Central memory CD8-positive, alpha-beta T cell (primary cell): Measurements from ENCODE around the gene TFPI.
"Not testable (repeated sequence)": the region's sequence is repeated elsewhere in the genome, so short reads cannot be mapped to it uniquely, and the experiment has no call there.

Experiments used
- ATAC-seq: fragments of 150-1000 bp; cut with Tn5 transposase; replicated peaks from 2 replicates; pipeline ENCODE4 v1.10.0; 2022; ENCODE audit warnings: mild to moderate bottlenecking, moderate FRiP score, moderate number of reproducible peaks; ENCODE audit not compliant: poor library complexity, severe bottlenecking; ENCODE audit errors: extremely low read depth
- DNase-seq, 2 donors: peaks; one replicate each; pipeline ENCODE4 v3.0.0; 2021; ENCODE audit warnings: low spot score in 2 of 2
- H3K27ac Mint-ChIP-seq: one replicate; pipeline ENCODE4 v1.8.0; 2022; ENCODE audit warnings: low read depth, mild to moderate bottlenecking, moderate library complexity, mixed read lengths
- H3K27me3 Mint-ChIP-seq: one replicate; pipeline ENCODE4 v1.8.0; 2022; ENCODE audit warnings: mixed read lengths
- H3K36me3 Mint-ChIP-seq: one replicate; pipeline ENCODE4 v1.8.0; 2022; ENCODE audit warnings: mild to moderate bottlenecking, moderate library complexity, mixed read lengths; ENCODE audit not compliant: insufficient read depth
- H3K4me1 Mint-ChIP-seq: one replicate; pipeline ENCODE4 v1.8.0; 2022; ENCODE audit warnings: mixed read lengths
- H3K4me3 Mint-ChIP-seq: one replicate; pipeline ENCODE4 v1.8.0; 2022; ENCODE audit warnings: mild to moderate bottlenecking, moderate library complexity, mixed read lengths
- H3K9me3 Mint-ChIP-seq: one replicate; pipeline ENCODE4 v1.8.0; 2022; ENCODE audit warnings: mixed read lengths

Gene TFPI

DNA sequence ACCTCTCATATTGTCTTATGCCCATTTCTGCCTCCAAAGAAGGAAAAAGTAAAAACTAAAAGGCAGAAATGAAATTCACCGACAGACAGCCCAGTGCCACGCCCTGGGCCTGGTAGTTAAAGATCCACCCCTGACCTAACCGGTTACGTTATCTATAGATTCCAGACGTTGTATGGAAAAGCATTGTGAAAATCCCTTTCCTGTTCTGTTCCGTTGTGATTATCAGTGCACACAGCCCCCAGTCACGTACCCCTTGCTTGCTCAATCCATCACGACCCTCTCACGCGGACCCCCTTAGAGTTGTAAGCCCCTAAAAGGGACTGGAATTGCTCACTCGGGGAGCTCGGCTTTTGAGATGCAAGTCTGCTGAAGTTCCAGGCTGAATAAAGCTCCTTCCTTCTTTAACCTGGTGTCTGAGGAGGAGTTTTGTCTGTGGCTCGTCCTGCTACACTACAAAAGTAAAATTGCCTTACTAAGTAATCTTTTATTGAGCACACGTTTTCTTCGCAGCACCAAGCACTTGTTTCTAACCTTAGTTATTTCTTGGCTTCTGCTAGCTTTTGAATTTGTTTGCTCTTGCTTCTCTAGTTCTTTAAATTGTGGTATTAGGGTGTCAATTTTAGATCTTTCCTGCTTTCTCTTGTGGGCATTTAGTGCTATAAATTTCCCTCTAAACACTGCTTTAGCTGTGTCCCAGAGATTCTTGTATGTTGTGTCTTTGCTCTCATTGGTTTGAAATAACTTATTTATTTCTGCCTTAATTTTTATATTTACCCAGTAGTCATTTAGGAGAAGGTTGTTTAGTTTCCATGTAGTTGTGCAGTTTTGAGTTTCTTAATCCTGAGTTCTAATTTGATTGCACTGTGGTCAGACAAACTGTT lies 37.4 kb downstream of the TFPI start:
- not testable (repeated sequence) for H3K36me3 Mint-ChIP-seq, H3K27me3 Mint-ChIP-seq, ATAC-seq, H3K4me1 Mint-ChIP-seq, H3K4me3 Mint-ChIP-seq, H3K27ac Mint-ChIP-seq, DNase-seq
- peaks cover 22% of the 10 kb centered on the region for H3K9me3 Mint-ChIP-seq

DNA sequence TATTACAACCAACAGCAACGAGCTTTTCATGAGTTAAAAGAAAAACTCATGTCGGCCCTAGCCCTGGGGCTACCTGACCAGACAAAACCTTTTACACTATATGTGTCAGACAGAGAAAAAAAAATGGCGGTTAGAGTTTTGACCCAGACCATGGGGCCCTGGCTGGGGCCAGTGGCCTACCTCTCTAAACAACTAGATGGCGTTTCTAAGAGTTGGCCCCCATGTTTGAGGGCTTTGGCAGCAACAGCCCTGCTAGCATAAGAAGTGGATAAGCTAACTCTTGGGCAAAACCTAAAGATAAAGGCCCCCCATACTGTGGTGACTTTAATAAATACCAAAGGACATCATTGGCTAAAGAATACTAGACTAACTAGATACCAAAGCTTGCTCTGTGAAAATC lies 39.3 kb downstream of the TFPI start:
- DNase-seq (no peak), ATAC-seq (no peak)
- no peak overlapping the region for H3K27ac Mint-ChIP-seq
- H3K4me1 Mint-ChIP-seq: no peaks in the 10 kb centered on the region
- H3K27me3 Mint-ChIP-seq: no peaks in the 10 kb centered on the region
- H3K36me3 Mint-ChIP-seq: no peaks in the 10 kb centered on the region
- H3K4me3 Mint-ChIP-seq: no peak overlapping the region
- H3K9me3 Mint-ChIP-seq: peaks cover 24% of the 10 kb centered on the region

GRCh38 chr2:187514235-187514829 lies 39.9 kb downstream of the TFPI start:
- H3K9me3 Mint-ChIP-seq: peaks cover 27% of the 10 kb centered on the region
- not testable (repeated sequence) for H3K27ac Mint-ChIP-seq, H3K4me3 Mint-ChIP-seq, ATAC-seq, H3K4me1 Mint-ChIP-seq, DNase-seq, H3K27me3 Mint-ChIP-seq, H3K36me3 Mint-ChIP-seq

- not testable (repeated sequence) for ATAC-seq, H3K36me3 Mint-ChIP-seq, H3K27me3 Mint-ChIP-seq, H3K4me3 Mint-ChIP-seq, H3K27ac Mint-ChIP-seq, H3K4me1 Mint-ChIP-seq, DNase-seq
- H3K9me3 Mint-ChIP-seq: peaks cover 27% of the 10 kb centered on the region
These were observed 40.6 kb downstream of the TFPI start for GRCh38 chr2:187513460-187514234.

DNA sequence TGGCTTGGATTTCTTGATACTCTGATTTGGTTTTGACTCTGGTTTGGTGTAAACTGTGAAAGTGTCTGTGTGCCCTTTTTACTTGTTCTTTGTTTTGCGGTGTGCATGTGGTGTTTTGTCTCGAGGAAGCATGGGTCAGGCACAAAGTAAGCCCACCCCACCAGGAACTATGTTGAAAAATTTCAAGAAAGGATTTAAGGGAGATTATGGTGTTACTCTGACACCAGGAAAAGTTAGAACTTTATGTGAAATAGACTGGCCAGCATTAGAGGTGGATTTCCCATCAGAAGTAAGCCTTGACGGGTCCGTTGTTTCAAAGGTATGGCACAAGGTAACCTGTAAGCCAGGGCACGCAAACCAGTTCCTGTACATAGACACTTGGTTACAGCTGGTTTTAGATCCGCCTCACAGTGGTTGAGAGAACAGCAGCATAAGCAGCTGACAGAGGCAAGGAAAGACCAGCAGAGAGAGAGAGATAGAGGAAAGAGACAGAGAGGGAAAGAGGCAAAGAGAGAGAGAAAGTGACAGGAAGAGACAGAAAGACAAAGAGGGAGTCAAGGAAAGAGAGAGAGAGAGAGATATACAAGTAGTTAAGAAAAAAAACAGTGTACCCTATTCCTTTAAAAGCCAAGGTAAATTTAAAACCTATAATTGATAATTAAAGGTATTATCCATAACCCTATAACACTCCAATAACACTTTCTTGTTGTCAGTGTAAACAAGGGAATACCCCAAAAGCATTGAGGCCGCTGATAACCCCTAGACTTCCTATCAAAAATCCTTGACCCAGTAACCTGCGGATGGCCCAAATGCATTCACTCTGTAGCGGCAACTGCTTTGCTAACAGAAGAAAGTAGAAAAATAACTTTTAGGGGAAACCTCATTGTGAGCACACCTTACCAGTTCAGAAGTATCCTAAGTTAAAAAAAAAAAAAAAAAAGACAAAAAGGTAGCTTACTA lies 42.6 kb downstream of the TFPI start:
- no peak for ATAC-seq
- Mint-ChIP-seq H3K27me3 (no peaks in the 10 kb centered on the region), H3K4me3 (no peak overlapping the region)

DNA sequence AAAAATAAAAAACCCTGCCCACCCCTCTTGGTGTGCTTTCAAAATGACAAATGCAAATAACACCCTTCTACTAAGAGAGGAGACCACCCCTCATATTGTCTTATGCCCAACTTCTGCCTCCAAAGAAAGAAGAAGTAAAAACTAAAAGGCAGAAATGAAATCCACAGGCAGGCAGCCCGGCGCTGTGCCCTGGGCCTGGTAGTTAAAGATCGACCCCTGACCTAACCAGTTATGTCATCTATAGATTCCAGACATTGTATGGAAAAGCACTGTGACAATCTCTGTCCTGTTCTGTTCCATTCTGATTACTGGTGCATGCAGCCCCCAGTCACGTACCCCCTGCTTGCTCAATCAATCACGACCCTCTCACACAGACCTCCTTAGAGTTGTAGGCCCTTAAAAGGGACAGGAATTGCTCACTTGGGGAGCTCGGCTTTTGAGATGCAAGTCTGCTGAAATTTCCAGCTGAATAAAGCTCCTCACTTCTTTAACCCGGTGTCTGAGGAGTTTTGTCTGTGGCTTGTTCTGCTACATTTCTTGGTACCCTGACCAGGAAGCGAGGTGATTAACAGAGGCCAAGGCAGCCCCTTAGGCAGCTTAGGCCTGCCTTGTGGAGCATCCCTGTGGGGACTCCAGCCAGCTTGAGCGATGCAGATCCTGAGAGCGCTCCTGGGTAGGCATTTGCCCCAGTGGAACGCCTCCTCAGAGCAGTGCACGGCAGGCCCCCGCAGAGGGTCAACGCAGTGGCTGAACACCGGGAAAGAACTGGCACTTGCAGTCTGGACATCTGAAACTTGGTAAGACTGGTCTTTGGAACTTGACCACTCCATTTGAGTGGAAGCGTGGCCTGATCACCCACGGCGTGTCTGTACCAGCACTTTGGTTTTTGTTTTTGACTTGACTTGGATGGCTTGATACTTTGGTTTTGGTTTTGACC lies 43.5 kb downstream of the TFPI start:
- H3K4me3 Mint-ChIP-seq, DNase-seq, ATAC-seq, H3K27me3 Mint-ChIP-seq, H3K4me1 Mint-ChIP-seq, H3K27ac Mint-ChIP-seq, H3K36me3 Mint-ChIP-seq: not testable (repeated sequence)
- H3K9me3 Mint-ChIP-seq: peaks cover 13% of the 10 kb centered on the region

More for the DNA sequence above, 42.6 kb downstream of the TFPI start:
- no peak overlapping the region for H3K27ac Mint-ChIP-seq
- H3K36me3 Mint-ChIP-seq: no peaks in the 10 kb centered on the region
- H3K4me1 Mint-ChIP-seq: no peaks in the 10 kb centered on the region
- no peak for DNase-seq
- peaks cover 18% of the 10 kb centered on the region for H3K9me3 Mint-ChIP-seq

DNA sequence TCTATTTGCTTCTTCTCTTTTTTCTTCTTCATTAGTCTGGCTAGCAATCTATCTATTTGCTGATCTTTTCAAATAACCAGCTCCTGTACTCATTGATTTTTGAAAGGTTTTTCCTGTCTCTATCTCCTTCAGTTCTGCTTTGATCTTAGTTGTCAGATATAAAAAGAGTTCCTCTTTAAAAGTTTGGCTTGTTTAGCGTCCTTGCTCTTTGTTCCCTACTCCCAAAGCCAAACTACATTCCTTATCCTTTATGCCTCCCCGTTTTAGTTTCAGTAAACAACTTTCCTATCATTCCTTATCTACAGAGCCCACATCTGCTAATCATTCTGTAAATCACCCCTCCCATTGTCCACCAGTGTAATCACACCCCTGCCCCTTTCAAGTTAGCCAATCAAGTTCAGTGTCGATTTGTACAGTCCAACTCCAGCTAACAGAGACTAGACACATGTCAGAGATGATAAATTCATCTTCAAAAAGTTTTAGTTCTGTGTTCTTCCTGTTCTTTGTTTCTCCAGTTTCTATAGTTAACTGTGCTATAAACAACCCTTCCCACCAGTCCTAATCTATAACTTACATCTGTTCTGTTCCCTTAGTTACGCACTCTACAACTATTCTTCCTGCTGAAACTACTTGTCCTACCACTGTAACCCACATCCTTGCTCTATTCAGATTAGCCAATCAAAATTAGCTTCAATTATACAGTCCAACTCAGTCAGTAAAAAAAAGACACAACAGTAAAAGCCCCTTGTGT lies 44.4 kb downstream of the TFPI start:
- no peak for ATAC-seq
- Mint-ChIP-seq H3K27ac (no peak overlapping the region), H3K36me3 (no peaks in the 10 kb centered on the region), H3K4me3 (no peak overlapping the region), H3K27me3 (no peaks in the 10 kb centered on the region), H3K9me3 (peaks cover 13% of the 10 kb centered on the region), H3K4me1 (no peaks in the 10 kb centered on the region)
- DNase-seq: no peak

DNA sequence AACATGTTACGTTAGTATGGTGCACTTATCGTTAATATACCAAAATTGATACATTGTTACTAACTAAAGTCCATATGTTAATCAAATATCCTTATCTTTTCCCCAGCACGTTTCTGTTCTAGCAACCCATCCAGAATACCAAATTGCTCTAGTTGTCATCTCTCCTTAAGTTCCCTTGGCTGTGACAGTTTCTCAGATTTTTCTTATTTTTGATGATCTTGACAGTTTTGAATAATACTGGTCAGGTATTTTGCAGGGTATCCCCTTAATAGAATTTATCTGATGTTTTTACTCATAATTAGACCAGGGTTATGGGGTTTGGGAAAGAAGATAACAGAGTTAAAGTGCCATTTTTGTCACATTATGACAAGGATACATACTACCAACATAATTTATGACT lies 47.8 kb downstream of the TFPI start:
- ATAC-seq (no peak), DNase-seq (no peak)
- Mint-ChIP-seq H3K27me3 (no peaks in the 10 kb centered on the region), H3K4me3 (no peak overlapping the region), H3K9me3 (peaks cover 7% of the 10 kb centered on the region), H3K36me3 (no peaks in the 10 kb centered on the region), H3K27ac (no peak overlapping the region), H3K4me1 (no peaks in the 10 kb centered on the region)

DNA sequence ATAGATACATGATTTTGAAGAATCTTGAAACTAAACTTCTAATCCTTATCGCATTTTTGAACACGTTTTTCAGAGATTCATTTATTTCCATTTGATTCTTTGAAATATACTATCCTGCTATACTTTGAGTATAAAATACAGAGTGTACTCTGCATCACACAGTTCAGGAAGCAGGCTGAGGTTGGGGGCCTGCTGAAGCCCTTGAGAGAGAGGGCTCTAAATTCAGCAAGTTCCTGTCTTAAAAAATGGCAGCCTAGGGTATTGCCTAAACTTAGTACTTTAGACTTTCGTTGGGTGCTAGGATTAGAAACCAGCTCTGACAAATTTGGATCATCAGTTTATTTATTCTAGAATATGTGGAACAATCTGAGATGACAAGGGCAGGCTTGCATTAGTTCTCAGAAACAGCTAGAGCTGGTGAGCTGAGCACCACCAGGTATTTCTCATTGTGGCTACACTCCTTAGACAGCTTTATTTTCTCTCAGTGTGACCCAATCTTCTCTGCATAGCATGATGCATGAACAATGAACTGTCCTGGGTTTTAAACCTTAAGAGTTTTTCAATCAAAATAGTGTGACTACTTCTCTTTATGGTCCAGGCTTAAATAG lies 49.1 kb downstream of the TFPI start:
- H3K4me1 Mint-ChIP-seq: no peaks in the 10 kb centered on the region
- H3K36me3 Mint-ChIP-seq: no peaks in the 10 kb centered on the region
- no peaks in the 10 kb centered on the region for H3K27me3 Mint-ChIP-seq

DNA sequence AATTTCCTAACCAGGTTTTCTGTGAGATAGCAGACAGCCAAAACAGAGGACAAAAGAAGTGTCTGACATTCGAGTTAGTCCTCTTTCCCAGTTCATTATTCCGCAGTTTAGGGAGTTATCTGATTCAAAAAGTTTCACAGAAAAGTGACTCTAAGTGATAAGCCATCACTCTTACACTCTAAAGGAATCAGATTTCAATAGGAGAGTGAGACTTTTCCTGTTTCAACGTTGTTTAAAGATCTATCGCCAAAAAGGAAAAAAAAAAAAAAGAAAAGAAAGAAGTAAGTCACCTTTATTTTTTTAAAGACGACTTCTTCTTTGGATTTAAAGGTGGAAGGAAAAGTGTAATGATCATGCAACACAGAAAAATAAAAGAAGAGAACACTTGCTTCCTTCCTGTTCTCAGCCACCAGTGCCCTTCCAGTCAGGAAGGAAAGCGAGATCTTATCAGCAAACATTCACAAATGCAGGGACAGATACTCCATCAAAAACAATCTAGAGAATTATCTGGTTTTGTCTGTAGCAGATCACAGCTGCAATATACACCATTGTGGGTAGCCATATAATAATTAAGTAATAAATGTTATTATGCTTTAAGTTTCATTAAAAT lies 49.8 kb downstream of the TFPI start:
- no peaks in the 10 kb centered on the region for H3K4me1 Mint-ChIP-seq
- H3K9me3 Mint-ChIP-seq: no peaks in the 10 kb centered on the region
- H3K4me3 Mint-ChIP-seq: no peak overlapping the region
- ATAC-seq: no peak
- no peaks in the 10 kb centered on the region for H3K36me3 Mint-ChIP-seq
- H3K27me3 Mint-ChIP-seq: no peaks in the 10 kb centered on the region
- H3K27ac Mint-ChIP-seq: no peak overlapping the region
- DNase-seq: no peak

More for the DNA sequence above, 49.1 kb downstream of the TFPI start:
- ATAC-seq: no peak
- peaks cover 5% of the 10 kb centered on the region for H3K9me3 Mint-ChIP-seq
- H3K4me3 Mint-ChIP-seq: no peak overlapping the region
- no peak for DNase-seq
- no peak overlapping the region for H3K27ac Mint-ChIP-seq
